ENCODE results near the gene WDR59.

DNA sequence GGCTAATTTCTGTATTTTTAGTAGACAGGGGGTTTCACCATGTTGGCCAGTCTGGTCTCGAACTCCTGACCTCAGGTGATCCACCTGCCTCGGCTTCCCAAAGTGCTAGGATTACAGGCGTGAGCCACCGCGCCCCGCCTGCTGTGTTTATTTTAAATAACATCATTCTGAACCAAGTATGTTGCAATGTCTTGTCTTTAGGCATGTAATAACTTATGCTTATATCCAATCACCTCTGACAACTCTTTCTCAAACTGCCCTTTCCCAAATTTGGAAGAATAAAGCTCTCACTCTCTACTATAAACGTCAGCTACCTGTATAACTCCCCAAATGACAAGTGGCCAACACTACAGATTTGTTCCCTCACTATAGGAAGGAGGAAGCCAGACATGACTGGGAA is 107.2 kb downstream of the WDR59 start:
- no peak for TF ChIP-seq EZH2 (IDR thresholded peaks at IDR 0.05; ENCODE audit: borderline replicate concordance, insufficient read depth, low read depth, low read length, poor library complexity, severe bottlenecking)
- TF ChIP-seq, protein P1, sequence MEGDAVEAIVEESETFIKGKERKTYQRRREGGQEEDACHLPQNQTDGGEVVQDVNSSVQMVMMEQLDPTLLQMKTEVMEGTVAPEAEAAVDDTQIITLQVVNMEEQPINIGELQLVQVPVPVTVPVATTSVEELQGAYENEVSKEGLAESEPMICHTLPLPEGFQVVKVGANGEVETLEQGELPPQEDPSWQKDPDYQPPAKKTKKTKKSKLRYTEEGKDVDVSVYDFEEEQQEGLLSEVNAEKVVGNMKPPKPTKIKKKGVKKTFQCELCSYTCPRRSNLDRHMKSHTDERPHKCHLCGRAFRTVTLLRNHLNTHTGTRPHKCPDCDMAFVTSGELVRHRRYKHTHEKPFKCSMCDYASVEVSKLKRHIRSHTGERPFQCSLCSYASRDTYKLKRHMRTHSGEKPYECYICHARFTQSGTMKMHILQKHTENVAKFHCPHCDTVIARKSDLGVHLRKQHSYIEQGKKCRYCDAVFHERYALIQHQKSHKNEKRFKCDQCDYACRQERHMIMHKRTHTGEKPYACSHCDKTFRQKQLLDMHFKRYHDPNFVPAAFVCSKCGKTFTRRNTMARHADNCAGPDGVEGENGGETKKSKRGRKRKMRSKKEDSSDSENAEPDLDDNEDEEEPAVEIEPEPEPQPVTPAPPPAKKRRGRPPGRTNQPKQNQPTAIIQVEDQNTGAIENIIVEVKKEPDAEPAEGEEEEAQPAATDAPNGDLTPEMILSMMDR (IDR thresholded peaks at IDR 0.05): no peak
